Activated CD8-positive, alpha-beta memory T cell treated with anti-CD3 and anti-CD28 coated beads for 4 hours (primary cell): ENCODE measurements around the gene NOS2.

Experiments
- DNase-seq, 2 donors: peaks; one replicate each; pipeline ENCODE4 v3.0.0-alpha.2; 2020; ENCODE audit warnings: low read depth in 2 of 2

The NOS2 gene

DNA sequence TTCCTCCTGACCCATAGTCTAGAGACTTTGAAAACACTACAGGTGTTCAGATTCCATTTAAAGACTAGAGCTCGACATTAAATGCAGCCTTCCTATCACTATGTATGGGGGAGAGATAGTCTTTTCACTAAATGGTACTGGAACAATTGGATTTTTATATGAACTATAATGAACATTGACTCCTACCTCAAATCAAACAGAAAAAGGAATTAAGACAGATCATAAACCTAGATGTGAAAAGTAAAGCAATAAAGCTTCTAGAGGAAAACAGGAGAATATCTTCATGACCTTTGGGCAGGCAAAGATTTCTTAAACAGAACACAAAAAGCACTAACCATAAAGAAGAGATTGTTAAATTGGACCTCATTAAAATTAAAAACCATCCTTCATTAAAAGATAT is 18.8 kb upstream of the NOS2 start:
- no peak for DNase-seq

DNA sequence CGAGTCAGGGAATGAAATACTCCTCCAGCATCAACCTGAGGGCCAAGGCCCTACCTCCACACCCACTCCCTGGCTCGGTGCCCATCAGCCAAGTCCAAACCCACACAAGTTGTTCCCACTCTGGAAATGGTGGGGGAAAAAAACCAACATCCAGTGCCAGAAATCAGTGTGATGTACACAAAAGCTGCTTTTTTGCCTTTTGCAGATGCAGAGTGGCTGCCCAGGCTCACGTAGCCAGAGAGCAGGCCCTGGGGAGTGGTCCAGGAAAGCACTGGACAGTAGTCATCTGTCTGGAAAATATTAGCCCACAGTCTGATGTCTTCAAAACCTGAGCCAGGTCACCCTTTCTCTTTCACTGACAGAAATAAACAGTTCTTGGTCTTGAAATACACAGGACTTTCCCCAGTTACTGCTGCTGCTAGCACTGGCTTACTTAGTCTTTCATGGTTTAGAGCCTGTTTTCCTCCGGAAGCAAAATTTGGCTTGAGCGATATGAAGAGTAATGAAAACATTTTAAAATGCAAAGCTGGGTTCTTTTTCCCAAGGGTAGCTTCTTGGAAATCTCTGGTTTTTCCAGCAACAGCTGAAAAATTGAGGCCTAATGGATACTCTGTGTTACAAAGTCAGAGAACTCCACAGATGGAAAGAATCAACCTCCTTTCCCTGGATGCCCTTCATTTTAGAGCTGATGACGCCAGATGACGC is 18.2 kb upstream of the NOS2 start:
- no peak for DNase-seq

DNA sequence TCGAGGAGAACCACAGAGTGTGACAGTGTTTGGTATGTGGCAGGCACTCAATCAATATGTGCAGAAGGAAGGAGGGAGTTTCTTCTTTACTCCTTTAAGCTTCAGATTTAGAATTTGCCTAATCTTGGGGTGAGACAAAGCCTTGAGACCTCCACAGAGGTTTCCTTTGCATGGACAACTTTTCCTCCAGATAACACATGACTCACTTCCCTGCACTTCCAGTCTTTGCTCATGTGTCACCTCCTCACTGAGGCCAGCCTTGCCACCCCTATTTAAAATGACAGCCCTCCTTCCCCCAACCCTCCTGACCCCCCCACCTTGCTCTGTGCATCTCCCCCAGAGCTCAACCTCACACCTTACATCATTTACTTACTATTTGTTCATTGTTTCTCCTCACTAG is 17.4 kb upstream of the NOS2 start:
- no peak for DNase-seq

DNA sequence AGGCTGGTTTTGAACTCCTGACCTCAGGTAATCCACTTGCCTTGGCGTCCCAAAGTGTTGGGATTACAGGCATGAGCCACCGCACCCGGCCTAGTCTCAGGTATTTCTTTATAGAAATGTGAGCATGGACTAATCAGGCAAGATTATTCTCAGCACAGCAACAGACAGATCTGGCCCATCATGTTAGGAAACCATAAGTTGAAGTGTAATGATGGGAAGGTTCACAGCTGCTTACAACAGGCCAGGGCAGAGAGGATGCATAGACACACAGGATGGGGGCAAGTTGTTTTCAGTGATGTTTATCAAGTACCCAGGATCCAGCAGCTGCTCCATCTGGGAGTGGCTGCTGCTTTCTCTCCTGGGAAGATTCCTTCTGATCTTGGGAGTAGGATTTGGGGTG is 16.6 kb upstream of the NOS2 start:
- no peak for DNase-seq

DNA sequence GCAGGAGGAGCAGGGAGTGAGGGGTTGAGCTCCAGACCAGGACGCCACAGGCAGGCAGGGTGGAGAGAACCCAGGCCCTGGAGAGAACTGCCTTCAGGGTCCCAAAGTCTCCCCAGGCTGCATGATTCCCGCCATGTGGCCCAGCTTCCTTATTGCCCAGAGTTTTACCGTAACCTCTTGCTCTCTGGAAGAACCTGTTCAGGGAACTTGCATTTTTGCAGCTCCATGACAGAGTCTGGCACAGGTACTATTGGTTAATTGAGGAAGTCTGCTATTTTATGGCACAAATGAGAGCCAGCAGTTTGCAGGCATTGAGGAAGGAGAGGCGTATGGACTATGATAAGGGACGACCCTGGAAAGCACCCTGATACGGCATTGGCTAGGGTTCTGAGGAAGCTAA is 11.6 kb upstream of the NOS2 start:
- no peak for DNase-seq

DNA sequence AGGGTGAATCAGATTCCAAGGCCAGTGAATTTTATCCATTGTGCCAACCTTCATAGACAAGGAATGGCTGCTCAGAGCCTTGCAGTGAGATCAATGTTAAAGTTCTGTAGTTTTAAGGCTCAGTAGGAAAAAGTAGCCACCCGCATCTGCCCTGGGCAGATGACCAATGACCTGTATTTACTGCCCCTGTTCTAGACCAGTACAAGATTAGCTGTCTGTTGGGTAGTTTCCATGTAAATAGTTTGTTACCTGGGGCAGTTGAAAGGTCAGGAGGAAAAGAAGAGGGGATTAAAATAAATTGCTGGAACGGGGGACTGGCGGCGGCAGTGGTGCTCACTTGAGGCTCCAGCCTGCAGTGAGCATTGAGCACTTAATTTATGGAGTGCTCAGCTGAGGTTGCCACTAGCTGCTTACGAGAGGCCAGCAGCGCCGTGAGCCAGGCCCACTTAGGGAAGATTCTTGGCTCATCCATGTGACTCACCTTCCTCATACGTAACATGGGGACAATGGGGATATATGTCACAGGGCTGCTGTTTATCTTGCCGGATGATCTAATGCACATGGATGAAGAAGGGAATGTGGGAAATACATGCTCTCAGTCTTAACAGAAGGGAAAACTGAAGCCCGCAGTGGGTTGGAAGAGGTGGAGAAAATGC is 10.7 kb upstream of the NOS2 start:
- no peak for DNase-seq

DNA sequence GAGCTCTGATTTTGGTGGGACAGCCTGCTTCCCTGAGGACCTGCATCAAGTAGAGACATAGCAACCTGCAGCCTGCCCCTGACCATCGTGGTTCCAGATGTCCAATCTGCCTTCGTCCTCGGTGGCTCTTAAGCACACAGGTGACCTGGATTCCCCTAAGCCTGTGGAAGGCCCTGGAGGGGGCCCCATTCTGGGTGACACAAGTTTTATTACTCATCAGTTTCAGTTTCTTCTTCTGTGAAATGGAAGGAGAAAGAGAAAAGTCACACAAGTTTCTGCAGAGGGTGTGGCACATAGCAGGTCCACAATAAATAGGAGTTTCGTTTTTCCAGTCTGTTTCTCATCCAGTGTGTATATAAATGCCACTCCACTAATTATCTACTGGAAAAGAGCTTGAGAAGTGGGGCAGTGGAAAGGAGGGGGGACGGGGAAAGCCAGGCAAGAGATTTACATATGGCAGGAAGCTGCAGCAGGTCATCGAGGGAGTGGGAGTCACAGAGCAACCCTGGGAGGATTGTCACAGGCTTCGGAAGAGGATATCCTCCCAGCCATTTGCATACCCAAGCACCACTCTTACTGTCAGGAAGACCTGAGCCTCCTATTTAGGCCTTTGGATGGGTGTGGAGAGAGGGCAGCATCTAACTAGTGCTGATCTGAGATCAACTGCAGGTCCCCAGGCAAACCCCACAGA is 10.0 kb upstream of the NOS2 start:
- no peak for DNase-seq

DNA sequence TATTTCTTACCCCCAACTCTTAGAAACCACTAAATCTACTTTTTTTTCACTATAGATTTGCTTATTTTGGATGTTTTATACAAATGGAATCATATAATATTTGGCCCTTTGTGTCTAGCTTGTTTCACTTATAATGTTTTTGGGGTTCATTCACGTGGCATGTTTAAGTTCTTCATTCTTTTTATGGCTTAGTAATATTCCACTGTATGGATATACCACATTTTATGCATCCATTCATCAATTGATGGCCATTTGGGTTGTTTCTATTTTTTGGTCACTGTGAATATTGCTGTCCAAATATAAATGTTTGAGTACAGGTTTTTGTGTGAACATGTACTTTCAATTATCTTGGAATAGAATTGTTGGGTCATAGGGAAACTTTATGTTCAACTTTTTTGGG is 9.2 kb upstream of the NOS2 start:
- no peak for DNase-seq

DNA sequence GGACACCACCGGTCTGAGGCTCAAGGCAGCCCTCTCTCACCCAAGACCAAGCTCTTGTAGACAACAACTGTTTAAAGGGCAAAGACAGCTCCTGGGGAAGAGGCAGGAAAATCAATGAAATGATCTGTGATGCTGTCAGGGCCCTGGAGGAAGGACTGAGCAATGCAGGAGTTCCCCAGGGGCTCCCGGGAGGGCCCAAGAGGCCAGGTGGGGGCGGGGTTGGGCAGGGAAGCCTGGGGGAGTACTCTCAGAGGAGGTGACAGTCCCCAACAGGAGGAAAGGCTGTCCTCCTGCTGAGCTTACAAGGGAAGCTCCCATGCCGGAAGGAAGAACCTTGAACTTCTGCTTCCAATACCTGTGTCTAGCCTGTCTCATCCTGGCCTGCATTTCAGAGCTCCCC is 8.3 kb upstream of the NOS2 start:
- DNase-seq: no peak

DNA sequence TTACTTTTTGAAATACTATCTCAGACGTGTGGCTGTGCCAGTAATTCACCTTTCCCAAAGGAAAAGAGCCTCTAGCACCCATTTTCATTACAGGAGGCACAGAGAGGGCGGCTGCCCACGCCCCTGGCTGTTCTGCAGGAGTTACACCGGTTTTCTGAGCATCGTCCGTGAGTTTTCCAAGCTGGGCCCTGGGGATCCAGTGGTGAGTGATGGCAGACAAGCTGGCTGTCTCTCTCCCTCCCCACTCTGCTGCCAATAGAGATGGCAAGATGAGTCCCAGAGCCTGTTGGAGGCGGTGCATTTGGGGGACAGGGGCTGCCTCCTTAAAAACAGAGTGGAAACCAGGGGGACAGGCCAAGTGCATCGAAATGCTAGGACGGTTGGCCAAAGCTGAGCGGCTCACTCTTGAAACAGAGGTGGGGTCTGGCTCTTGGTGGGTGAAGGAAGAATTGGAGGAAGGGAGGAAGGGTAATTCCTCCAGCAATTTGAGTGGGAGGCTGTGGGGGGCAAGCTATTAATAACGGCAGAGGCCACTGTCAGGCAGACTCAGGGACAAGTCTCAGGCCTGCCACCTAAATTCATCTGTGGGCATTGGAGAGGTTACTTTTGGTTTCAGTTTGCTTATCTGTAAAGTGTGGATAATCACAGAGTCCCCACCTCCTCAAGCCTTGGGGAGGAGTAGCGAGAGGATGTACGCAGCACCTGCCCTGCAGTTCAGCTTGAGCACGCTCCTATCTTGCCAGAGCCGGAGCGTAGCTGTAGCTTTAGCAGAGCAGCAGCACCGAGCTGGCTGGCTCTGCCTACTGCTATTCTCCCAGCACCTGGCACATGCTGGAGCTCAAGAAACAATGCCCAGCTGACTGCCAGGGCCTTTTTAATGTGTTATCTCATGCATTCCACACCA is 7.5 kb upstream of the NOS2 start:
- DNase-seq: peak; percentile 10 to 52

DNA sequence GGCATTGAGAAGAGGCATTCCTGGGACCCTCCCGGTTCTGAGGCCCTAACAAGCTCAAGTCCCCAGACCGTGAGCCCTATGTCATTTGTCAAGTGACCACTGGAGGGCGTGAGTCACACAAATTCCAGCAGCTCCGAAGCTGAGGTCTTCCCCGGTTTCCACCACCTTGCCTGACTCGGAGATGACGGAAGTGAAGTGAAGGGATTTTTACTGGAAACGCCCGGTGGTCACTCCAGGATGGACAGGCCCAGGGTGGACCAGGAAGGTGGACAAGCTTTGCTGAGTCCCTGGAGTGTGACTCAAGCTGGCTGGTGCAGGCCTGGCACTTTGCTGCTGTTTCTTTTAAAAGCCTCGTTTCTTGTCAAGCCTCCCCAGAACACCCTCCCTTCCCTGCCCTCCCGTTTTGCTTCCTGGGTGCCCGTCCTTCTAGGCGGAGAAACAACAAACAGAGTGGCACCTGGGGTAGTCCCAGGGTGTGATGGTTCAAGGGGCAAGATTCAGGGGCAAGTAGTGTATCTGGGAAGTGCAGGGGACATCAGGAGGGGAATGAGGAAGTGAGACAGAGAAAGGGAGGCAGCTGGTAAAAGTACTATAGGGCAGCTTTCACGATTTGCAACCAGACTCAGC is 5.3 kb upstream of the NOS2 start:
- peak; percentile 63 for DNase-seq

DNA sequence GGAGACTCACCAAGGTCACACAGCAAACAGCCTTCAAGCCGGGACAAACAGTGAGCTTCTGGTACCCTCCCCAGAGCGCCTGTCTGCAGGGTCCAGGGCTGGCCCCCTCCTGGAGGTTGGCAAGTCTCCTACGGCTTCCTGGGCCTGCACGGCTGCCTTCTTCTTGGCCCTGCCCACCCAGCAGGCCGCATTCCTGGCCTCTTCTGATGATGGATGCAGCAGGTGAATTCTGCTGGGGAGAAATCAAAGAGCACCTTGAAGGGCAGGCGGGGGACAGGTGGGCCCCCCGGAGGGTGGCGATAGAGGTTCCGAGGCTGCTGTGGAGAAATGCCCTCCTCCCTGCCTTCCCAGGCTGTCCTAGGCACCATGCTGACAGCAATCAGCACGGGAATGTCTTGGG is 3.8 kb upstream of the NOS2 start:
- DNase-seq: no peak

DNA sequence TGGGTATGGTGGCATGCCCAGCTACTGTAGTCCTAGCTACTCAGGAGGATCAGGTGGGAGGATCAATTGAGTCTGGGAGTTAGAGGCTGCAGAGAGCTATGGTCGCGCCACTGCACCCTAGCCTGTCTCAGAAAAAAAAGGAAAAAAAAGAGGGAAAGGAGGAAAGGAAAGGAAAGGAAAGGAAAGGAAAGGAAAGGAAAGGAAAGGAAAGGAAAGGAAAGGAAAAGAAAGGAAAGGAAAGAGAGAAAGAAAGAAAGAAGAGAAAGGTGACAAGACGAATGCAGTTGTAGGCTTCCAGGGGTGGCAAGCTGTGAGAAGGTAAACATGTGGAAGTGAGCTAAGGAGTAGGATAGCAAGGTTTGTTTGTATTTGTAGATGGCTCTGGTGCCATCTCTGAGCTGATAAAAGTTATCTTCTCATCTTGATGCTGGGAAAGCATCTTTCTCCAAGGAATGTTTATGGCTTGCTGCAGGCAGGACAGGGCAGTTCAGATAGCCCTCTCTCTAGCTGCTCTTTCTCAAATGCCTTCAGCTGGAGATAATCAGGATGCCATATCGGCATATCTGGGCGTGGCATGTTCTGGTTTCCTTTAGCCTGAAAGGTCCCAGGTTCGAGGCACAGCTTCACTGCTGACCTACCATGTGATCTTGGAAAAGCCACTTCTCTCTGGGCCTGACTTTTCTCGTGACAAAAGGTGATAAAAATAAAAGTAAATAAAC is 2.8 kb upstream of the NOS2 start:
- DNase-seq: no peak

DNA sequence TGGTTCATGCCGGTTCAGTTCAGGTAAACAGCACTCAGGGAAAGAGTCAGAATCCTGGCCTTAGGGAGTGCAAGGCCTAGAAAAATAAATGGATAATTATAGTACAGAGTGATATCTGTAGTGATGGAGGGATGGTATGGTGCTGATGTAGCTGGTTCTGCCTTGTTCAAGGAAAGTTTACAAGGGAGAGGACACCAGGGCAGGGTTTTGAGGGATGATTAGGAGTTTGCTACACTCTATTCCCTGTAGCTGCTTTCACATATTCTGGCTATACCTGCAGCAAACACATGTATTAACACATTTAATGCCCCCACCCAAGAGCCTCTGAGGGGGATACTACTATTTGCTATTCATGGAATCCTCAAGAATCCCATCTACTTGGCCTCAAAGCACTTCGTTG is 1.7 kb upstream of the NOS2 start:
- DNase-seq: no peak

DNA sequence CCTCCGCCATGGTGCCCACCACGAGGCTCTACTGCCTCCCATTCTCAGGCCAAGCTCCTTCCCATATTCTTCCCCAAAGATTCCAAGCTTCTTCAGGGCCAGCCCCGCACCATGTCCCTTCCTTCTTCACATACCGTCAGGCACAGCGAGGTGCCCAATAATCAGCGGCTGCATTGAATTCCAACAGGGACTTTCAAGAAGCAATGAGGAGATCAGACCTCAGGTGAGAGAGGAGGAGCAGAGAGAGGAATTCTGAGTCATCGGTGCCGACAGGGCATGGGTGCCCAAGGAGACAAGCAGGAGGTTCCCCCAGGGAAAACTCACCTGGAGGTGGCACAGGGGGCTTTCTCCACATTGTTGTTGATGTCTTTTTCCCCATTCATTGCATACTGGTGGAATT is 2.0 kb downstream of the NOS2 start:
- DNase-seq: no peak

DNA sequence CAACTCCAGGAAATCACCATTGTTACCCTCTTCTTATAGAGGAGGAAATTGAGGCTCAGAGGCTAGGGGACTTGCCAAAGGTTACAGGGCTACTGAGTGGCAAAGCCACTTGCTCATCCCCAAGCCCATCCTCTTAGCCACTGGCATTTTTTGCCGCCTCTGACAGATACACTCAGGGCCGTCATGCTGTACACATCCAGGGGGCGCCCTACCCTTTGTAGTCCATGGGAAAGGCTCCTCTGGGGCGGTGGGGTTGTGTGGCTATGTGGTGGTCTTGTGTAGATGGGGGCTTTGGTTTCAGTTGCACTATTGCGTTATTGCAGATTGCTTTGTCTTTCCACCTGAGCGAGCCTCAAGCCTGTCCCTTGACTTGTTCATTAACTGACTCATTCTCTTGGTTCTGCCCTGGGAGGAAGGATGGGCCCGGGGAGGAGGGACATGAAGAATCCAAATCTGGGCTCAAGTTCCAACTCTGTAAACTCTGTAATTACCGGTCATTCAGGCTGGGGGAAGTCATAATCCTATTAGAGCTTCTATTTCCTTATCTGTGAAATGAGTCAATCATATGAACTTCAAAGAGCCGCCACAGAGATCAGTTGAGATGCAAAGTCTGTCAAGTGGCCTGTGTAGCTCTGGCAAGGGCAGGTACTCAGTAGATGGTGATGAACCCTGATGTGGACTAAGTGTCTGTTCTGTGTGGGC is 2.8 kb downstream of the NOS2 start:
- DNase-seq: no peak

DNA sequence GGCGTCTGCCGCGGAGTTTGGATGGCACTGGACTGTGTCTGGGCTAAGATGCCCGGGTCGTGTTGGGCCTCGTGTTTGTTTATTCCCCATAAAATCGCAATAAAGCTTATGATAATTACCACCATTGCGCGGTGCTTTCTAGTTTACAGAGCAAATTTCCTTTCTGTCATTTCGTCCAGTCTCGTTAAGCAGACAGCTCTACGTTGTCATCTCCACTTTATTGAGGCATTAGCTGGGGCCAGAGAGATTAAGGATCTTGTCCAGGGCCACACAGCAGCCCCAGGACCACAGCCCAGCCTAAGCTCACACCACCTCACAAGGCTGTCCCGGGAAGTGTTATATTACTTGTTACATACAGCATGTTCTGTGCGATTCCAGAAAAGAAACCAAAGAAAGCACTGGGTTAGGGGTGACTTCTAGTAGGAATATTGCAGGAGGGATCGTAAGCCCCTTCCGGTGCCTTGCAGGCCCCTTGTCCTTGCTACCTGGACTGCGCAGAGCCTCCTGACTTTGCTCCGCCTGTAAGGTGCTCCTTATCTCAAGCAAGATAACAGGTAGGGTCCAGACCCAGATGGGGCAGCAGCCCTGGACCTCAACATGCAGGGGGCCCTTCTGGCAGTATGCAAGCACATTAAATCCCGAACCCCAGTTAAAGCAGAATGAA is 6.3 kb downstream of the NOS2 start:
- no peak for DNase-seq

DNA sequence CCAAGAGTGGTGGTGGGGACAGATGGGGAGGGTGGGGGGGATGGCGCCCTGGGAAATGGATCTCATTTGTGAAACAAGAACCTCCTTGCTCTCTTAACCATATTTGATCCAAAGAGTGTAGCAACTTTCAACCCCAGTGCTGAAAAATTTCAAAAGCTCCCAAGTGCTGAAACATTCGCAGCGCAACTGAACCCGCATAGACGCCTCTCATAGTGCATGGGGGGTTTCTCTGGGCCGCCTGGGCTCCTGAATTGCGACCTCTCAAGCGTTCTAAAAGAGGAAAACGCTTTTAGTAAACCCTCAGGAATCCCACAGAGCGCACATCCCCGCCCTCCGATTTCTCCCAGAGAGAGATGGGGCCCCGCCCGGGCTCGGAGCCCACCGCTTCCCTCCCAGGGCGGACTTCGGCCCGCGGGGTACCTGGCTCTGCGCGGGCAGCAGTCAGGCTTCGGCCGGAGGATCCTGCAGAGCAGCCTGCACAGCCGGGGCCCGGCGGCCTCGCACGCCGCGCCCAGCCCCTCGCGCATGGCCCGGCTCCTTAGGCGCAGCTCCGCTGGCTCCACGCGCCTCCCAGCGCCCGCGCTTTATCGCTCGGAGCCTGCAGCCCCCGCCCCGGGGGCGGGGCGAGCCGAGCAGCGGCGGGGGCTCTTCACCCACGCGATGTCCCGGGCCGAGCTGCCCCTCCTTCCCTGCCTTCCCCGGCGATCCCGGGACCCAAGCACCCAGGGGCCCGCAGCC is 7.0 kb downstream of the NOS2 start:
- no peak for DNase-seq

DNA sequence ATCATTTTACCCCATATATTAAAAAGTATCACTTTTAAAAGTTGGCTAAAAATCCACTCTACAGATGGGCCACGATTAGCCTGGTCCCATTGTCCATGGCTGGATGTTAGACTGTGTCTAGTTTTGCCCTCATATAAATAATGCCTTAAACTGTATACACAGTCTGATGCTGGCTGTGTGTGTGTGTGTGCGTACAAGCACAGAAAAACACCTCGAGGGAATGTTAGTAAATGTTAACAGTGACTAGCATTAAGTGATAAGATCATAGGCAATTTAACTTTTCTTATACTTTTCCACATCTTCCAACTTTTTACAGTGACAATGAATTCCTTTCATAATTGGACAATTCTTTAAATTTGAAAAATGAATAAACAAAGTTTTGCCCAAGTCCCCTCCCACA is 8.2 kb downstream of the NOS2 start:
- no peak for DNase-seq
